A673 (cell line): ENCODE measurements around the gene DNAL4. TPM values are rescaled to one million over a fixed set of nuclear protein-coding genes. Genes with fewer than 3 reads are reported as not detected.

Experiments used
- BruUV-seq: library from RNA; stranded (reverse); fragments of 400-500 nt; replicated peaks from 2 replicates; lab custom pipeline; 2021; lab: Mats Ljungman, UMichigan
- CTCF ChIA-PET: fragments of 300-600 bp; sonication (Branson Sonifier 250); formaldehyde crosslinking; loops from one replicate; lab custom pipeline; 2022; ENCODE audit warnings: antibody characterized with exemption; lab: Charles Lee
- POLR2A ChIA-PET: fragments of 300-600 bp; sonication (Branson Sonifier 250); formaldehyde crosslinking; loops from one replicate; lab custom pipeline; 2022; ENCODE audit warnings: antibody characterized with exemption; ENCODE audit not compliant: low non-redundant PET; lab: Charles Lee
- DNase-seq: peaks from one replicate; pipeline ENCODE4 v3.0.0-alpha.2; 2015; ENCODE audit warnings: low spot score
- H3K27ac ChIP-seq: fragments of 200-600 bp; sonication (generic); 2 replicates; pipeline ENCODE4 v1.5.1; 2016; ENCODE audit warnings: mixed run types, low read depth, mild to moderate bottlenecking, mixed read lengths, antibody characterized with exemption, low read length; ENCODE audit not compliant: poor library complexity, severe bottlenecking
- H3K27me3 ChIP-seq: fragments of 200-600 bp; sonication (generic); replicated peaks from 2 replicates; pipeline ENCODE4 v1.6.1; 2017; ENCODE audit warnings: mixed run types, low read depth, mild to moderate bottlenecking, mixed read lengths, antibody characterized with exemption, low read length; ENCODE audit not compliant: insufficient read depth, poor library complexity
- H3K36me3 ChIP-seq: fragments of 200-600 bp; sonication (generic); 2 replicates; pipeline ENCODE4 v1.6.1; 2016; ENCODE audit warnings: mixed run types, mild to moderate bottlenecking, mixed read lengths, antibody characterized with exemption, low read length; ENCODE audit not compliant: insufficient read depth, poor library complexity, severe bottlenecking
- H3K4me1 ChIP-seq: fragments of 200-600 bp; sonication (generic); 2 replicates; pipeline ENCODE4 v1.6.1; 2017; ENCODE audit warnings: mixed run types, mild to moderate bottlenecking, mixed read lengths, antibody characterized with exemption, low read length; ENCODE audit not compliant: insufficient read depth, poor library complexity, severe bottlenecking
- H3K4me3 ChIP-seq: fragments of 200-600 bp; sonication (generic); 2 replicates; pipeline ENCODE4 v1.5.1; 2016; ENCODE audit warnings: low read depth, mixed run types, mild to moderate bottlenecking, mixed read lengths, low read length; ENCODE audit not compliant: poor library complexity, severe bottlenecking
- H3K9me3 ChIP-seq: fragments of 200-600 bp; sonication (generic); 2 replicates; pipeline ENCODE4 v1.6.1; 2016; ENCODE audit warnings: mixed run types, low read depth, mild to moderate bottlenecking, mixed read lengths, antibody characterized with exemption, low read length; ENCODE audit not compliant: poor library complexity, severe bottlenecking
- EZH2 ChIP-seq: fragments of 200-600 bp; sonication (generic); IDR thresholded peaks from 2 replicates; pipeline ENCODE4 v1.6.1; 2017; ENCODE audit warnings: borderline replicate concordance, low read depth, mild to moderate bottlenecking, mixed read lengths, antibody characterized with exemption, low read length; ENCODE audit not compliant: poor library complexity, severe bottlenecking
- intact Hi-C: fragments of 100-400 bp; cut with micrococcal nuclease; formaldehyde crosslinking; loops from one replicate; pipeline ENCODE4 v1.10.0; 2022; ENCODE audit not compliant: unreplicated experiment
- total RNA-seq: library from RNA; stranded (reverse); gene quantifications from 2 replicates; pipeline ENCODE4 v1.2.3, GENCODE V29; 2021
- TF ChIP-seq, protein P1 (sequence below): fragments of 300-800, 200-600 bp; sonication (generic); conservative IDR thresholded peaks from 2 replicates; pipeline ENCODE4 v1.5.1; 2017; ENCODE audit warnings: low read depth, mild to moderate bottlenecking, antibody characterized with exemption, low read length, moderate library complexity, mixed read lengths

DNAL4 gene
- total RNA-seq, 1 experiment from 2014 or later, result 59.1 TPM

DNA sequence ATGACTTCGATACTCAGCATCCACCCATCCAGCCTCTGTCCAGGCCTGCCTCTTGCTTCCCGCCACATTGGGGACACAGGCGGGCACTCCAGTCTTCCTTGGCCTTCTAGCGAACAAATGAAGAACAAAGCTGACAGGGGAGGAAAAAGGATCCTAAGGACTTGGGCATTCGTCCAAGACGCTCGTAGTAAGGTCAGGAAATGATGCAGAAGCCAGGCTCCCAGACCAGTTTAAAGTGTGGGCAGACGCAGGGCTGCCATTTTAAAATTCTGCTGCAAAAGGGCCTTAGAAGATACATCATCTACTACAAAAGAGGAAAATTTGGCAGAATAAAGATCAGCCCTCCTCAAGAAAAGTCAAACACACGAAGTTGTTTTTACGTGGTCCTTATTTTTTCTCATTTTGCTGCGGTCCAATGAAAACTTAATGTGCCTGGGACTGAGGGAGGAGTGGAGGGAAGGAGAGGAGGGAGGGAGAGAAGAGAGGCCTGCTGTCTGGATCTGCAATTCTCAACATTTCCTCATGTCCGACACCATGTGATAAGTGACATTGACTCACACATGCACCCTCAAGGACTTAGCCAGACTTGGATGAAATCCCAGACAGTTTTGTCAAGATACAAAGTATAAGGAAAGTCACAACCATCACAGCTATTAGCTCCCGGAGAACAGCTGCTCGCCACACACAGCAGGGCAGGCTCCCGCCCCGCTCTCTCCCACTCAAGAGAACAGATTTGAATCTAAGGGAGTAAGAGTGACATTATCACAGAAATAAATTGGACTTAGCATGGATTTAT lies 5.7 kb downstream of the DNAL4 start:
- CTCF ChIA-PET, result interaction anchor here (0.5 kb wide), 1 partner anchor 83 kb away, joined by 3 read pairs; no protein-coding TSS in a partner anchor
- DNase-seq, result peak; percentile 84

GRCh38 chr22:38786631-38787030 lies 7.3 kb downstream of the DNAL4 start:
- ChIA-PET CTCF (no interaction called here), POLR2A (no interaction called here)
- Histone ChIP-seq H3K4me3 (no peak overlapping the region), H3K9me3 (no peaks in the 10 kb centered on the region), H3K27me3 (no peaks in the 10 kb centered on the region), H3K36me3 (peaks cover 7% of the 10 kb centered on the region), H3K4me1 (peaks cover 56% of the 10 kb centered on the region), H3K27ac (peak overlapping the region; percentile 49)
- DNase-seq, result no peak
- intact Hi-C loops, result no loop called here
- BruUV-seq, result no TSS peak
- no peak for TF ChIP-seq EZH2
- TF ChIP-seq, protein P1, sequence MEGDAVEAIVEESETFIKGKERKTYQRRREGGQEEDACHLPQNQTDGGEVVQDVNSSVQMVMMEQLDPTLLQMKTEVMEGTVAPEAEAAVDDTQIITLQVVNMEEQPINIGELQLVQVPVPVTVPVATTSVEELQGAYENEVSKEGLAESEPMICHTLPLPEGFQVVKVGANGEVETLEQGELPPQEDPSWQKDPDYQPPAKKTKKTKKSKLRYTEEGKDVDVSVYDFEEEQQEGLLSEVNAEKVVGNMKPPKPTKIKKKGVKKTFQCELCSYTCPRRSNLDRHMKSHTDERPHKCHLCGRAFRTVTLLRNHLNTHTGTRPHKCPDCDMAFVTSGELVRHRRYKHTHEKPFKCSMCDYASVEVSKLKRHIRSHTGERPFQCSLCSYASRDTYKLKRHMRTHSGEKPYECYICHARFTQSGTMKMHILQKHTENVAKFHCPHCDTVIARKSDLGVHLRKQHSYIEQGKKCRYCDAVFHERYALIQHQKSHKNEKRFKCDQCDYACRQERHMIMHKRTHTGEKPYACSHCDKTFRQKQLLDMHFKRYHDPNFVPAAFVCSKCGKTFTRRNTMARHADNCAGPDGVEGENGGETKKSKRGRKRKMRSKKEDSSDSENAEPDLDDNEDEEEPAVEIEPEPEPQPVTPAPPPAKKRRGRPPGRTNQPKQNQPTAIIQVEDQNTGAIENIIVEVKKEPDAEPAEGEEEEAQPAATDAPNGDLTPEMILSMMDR, result no peak

More for the DNA sequence above, 5.7 kb downstream of the DNAL4 start:
- Histone ChIP-seq H3K27ac (peak overlapping the region; percentile 53), H3K9me3 (no peaks in the 10 kb centered on the region), H3K4me3 (no peak overlapping the region), H3K4me1 (peaks cover 40% of the 10 kb centered on the region), H3K36me3 (peaks cover 7% of the 10 kb centered on the region), H3K27me3 (no peaks in the 10 kb centered on the region)
- intact Hi-C loops, result no loop called here
- POLR2A ChIA-PET, result no interaction called here
- no TSS peak for BruUV-seq
- TF ChIP-seq, protein P1, result no peak
- TF ChIP-seq EZH2, result no peak

- intact Hi-C loops, result no loop called here
- CTCF ChIA-PET, result interaction anchor here (0.6 kb wide), 1 partner anchor 218 kb away, joined by 6 read pairs; no protein-coding TSS in a partner anchor
- Histone ChIP-seq H3K4me1 (peaks cover 61% of the 10 kb centered on the region), H3K9me3 (no peaks in the 10 kb centered on the region), H3K36me3 (peaks cover 16% of the 10 kb centered on the region), H3K27me3 (no peaks in the 10 kb centered on the region), H3K4me3 (no peak overlapping the region), H3K27ac (peak overlapping the region; percentile 57)
- POLR2A ChIA-PET, result interaction anchor here (0.7 kb wide), 1 partner anchor 321 kb away, joined by 9 read pairs; no protein-coding TSS in a partner anchor
- no peak for DNase-seq
- BruUV-seq, result no TSS peak
- TF ChIP-seq, protein P1, result no peak
- TF ChIP-seq EZH2, result no peak
Measured at GRCh38 chr22:38784856-38785255, 9.1 kb downstream of the DNAL4 start.
